K562 (cell line): Measurements from ENCODE around the gene DLGAP3. TPM values are rescaled to one million over a fixed set of nuclear protein-coding genes. Genes with fewer than 3 reads are reported as not detected.

Experiments
- ATAC-seq: fragments of 200-7000 bp; cut with Tn5 transposase; 3 replicates; pipeline ENCODE4 v1.9.1; 2020; ENCODE audit warnings: moderate library complexity
- BruUV-seq: library from RNA; stranded (reverse); fragments of 400-500 nt; replicated peaks from 2 replicates; lab custom pipeline; 2021; lab: Mats Ljungman, UMichigan
- CTCF ChIA-PET: fragments of 300-600 bp; formaldehyde crosslinking; extraction: SDS; loops from one replicate; lab custom pipeline; 2021; ENCODE audit warnings: low intra/inter-chr PET ratio; lab: Yijun Ruan, JAX
- POLR2A ChIA-PET: fragments of 300-600, 350-650 bp; sonication (Branson Sonifier 250); formaldehyde crosslinking; extraction: SDS; loops from one replicate; lab custom pipeline; 2021; ENCODE audit warnings: antibody characterized with exemption, inconsistent platforms; lab: Yijun Ruan, JAX
- DNase-seq, 4 experiments: peaks; one replicate each; pipeline versions ENCODE4 v3.0.0 to v3.0.0-alpha.2; 2011 to 2018; ENCODE audit warnings: low spot score in 3 of 4, mixed read lengths in 3 of 4; ENCODE audit errors: extremely low read depth in 1 of 4
- FAIRE-seq: peaks from 2 replicates; lab custom pipeline; 2011; peaks lifted over from hg19 to GRCh38; lab: Jason Lieb, UNC
- H2AFZ ChIP-seq: 2 replicates; pipeline ENCODE4 v1.6.0; 2011; ENCODE audit warnings: low read depth, low read length, control low read depth, inconsistent platforms
- H3K27ac ChIP-seq: fragments of 200-600 bp; 3 replicates; pipeline ENCODE4 v1.8.0; 2011; ENCODE audit warnings: low read depth, mild to moderate bottlenecking, control low read depth, inconsistent platforms, low read length, moderate library complexity, mixed read lengths; ENCODE audit errors: extremely low read depth
- H3K27me3 ChIP-seq, 2 experiments: fragments of 300-600 bp in 1 of 2; 2 replicates in 1 of 2; 3 replicates in 1 of 2; pipeline versions ENCODE4 v1.6.0 to v1.8.0; 2011; ENCODE audit warnings: inconsistent platforms in 2 of 2, low read length in 2 of 2, mild to moderate bottlenecking in 1 of 2, mixed read lengths in 1 of 2, moderate library complexity in 1 of 2; ENCODE audit not compliant: control insufficient read depth in 2 of 2, insufficient read depth in 2 of 2
- H3K36me3 ChIP-seq: fragments of 300-600 bp; 3 replicates; pipeline ENCODE4 v1.8.0; 2011; ENCODE audit warnings: mild to moderate bottlenecking, low read length, inconsistent platforms; ENCODE audit not compliant: control insufficient read depth, insufficient read depth
- H3K4me1 ChIP-seq, 2 experiments: fragments of 200-600 bp in 1 of 2; replicated peaks in 1 of 2; 2 replicates in 1 of 2; 3 replicates in 1 of 2; pipeline versions ENCODE4 v1.5.1 to v1.8.0; 2011; ENCODE audit warnings: inconsistent platforms in 2 of 2, low read length in 2 of 2, mild to moderate bottlenecking in 1 of 2, mixed read lengths in 1 of 2, moderate library complexity in 1 of 2; ENCODE audit not compliant: control insufficient read depth in 2 of 2, insufficient read depth in 2 of 2
- H3K4me2 ChIP-seq: 2 replicates; pipeline ENCODE4 v1.6.1; 2011; ENCODE audit warnings: low read length, control low read depth, inconsistent platforms, mixed read lengths; ENCODE audit not compliant: insufficient read depth
- H3K4me3 ChIP-seq: fragments of 200-600 bp; sonication (generic), shearing (Covaris generic); 2 replicates; pipeline ENCODE4 v1.5.1; 2016; ENCODE audit warnings: control low read depth, inconsistent platforms
- H3K79me2 ChIP-seq: fragments of 200-600 bp; 3 replicates; pipeline ENCODE4 v1.8.0; 2011; ENCODE audit warnings: low read length, inconsistent platforms; ENCODE audit not compliant: control insufficient read depth, insufficient read depth
- H3K9ac ChIP-seq, 2 experiments: 2 replicates each; pipeline versions ENCODE4 v1.6.0 to v1.6.1; 2011; ENCODE audit warnings: low read depth in 2 of 2, low read length in 2 of 2, control low read depth in 1 of 2, inconsistent platforms in 1 of 2, mild to moderate bottlenecking in 1 of 2, mixed read lengths in 1 of 2; ENCODE audit not compliant: insufficient read depth in 1 of 2
- H3K9me1 ChIP-seq: one replicate; pipeline ENCODE4 v1.6.0; 2011; ENCODE audit warnings: inconsistent platforms, mild to moderate bottlenecking, low read length, moderate library complexity; ENCODE audit not compliant: control insufficient read depth, insufficient read depth
- H3K9me3 ChIP-seq: replicated peaks from 2 replicates; pipeline ENCODE4 v1.5.1; 2011; ENCODE audit warnings: low read depth, low read length, inconsistent platforms; ENCODE audit not compliant: control insufficient read depth, insufficient read depth
- H4K20me1 ChIP-seq: replicated peaks from 2 replicates; pipeline ENCODE4 v1.6.1; 2011; ENCODE audit warnings: low read length, inconsistent platforms, mixed read lengths; ENCODE audit not compliant: control insufficient read depth, insufficient read depth
- BCL6 ChIP-seq: fragments of 250-450 bp; sonication (Bioruptor Pico); IDR thresholded peaks from 2 replicates; pipeline ENCODE4 v1.4.0; 2020
- PRDM10 ChIP-seq: fragments of 450-650 bp; IDR thresholded peaks from 2 replicates; pipeline ENCODE4 v1.6.1; 2018; ENCODE audit not compliant: partially characterized antibody
- WGBS: fragments of 100-300 bp; shearing (Covaris generic); methylation state at CpG from one replicate; pipeline ENCODE4 v1.1.6; 2016; ENCODE audit warnings: low coverage, mixed read lengths; ENCODE audit not compliant: insufficient coverage; ENCODE audit errors: missing lambda C conversion rate; 5-methylcytosine and 5-hydroxymethylcytosine counted together
- in situ Hi-C: fragments of 300-500 bp; cut with MboI; formaldehyde crosslinking; loops from 4 replicates; pipeline ENCODE4 v1.15.0; 2018; ENCODE audit warnings: inconsistent platforms, mixed read lengths
- intact Hi-C: fragments of 100-400 bp; cut with micrococcal nuclease; formaldehyde crosslinking; loops from 2 replicates; pipeline ENCODE4 v1.14.2; 2022
- polyA plus RNA-seq, 8 experiments: library from polyadenylated mRNA; depleted of rRNA in 4 of 8; stranded (reverse) in 5 of 8; unstranded in 3 of 8; fragments of >200 nt; fragmentation: Nextera tagmentation in 2 of 8; fragmentation: Illumina TruSeq in 1 of 8; extraction: Ambion mirVana in 2 of 8; extraction: Trizol in 1 of 8; gene quantifications; 2 replicates each; pipeline versions ENCODE4 v1.2.1 to v1.2.3, GENCODE V29; 2011 to 2014; ENCODE audit warnings: inconsistent platforms in 1 of 8, missing spikeins in 1 of 8
- total RNA-seq, 7 experiments: library from RNA; depleted of rRNA in 6 of 7; stranded (reverse); fragments of >200 nt in 6 of 7; fragmentation: Illumina TruSeq in 2 of 7; extraction: Trizol in 2 of 7; gene quantifications; 2 replicates each; pipeline versions ENCODE4 v1.2.1 to v1.2.3, GENCODE V29; 2011 to 2021; ENCODE audit warnings: low replicate concordance in 1 of 7

DLGAP3 gene
- total and polyA plus RNA-seq, 9 of the 15 experiments (the other 6 are each of a cell fraction or from before 2014, with no cell fraction given): 0.01 to 0.16 (median 0.07) TPM; not detected in 6

GRCh38 chr1:34827341-34827941 lies 102.0 kb downstream of the DLGAP3 start:
- TF ChIP-seq PRDM10 (peak; percentile 69), BCL6 (CRISPR knock-in tag) (no peak)
- Histone ChIP-seq H3K4me3 (no peak overlapping the region), H3K27me3 (peaks cover 0 to 13% of the 10 kb centered on the region in 2 experiments; a peak in 4 of 5 replicates), H3K79me2 (no peaks in the 10 kb centered on the region), H3K4me1 (peaks cover 0 to 7% of the 10 kb centered on the region in 2 experiments; a peak in 2 of 5 replicates), H3K27ac (no peak overlapping the region), H3K9me1 (no peaks in the 10 kb centered on the region), H4K20me1 (no peaks in the 10 kb centered on the region), H3K36me3 (no peaks in the 10 kb centered on the region), H3K4me2 (no peak overlapping the region), H2AFZ (no peak overlapping the region), H3K9me3 (no peaks in the 10 kb centered on the region), H3K9ac (no peak overlapping the region)
- no TSS peak for BruUV-seq
- WGBS: 3% methylated on average over 5 of the region's 5 CpGs
- POLR2A ChIA-PET: interaction anchor here (0.8 to 1.6 kb wide), 4 partner anchors 11 to 39 kb away, joined by 3 read pairs; no protein-coding TSS in a partner anchor
- intact Hi-C loops (no loop called here), in situ Hi-C loops (no loop called here)
- peak in 1 of 4 experiments; percentile 4 for DNase-seq
- ATAC-seq: no peak
- CTCF ChIA-PET: no interaction called here
- no peak for FAIRE-seq
